Endothelial cell of umbilical vein (primary cell): Measurements from ENCODE around the gene CPA4.

Experiments
- CTCF ChIP-seq, 2 donors: IDR thresholded peaks; 1 replicate in 1 of 2; 2 replicates in 1 of 2; pipeline ENCODE4 v1.5.1; 2011; ENCODE audit warnings: low read length in 2 of 2, mild to moderate bottlenecking in 2 of 2, moderate library complexity in 2 of 2, control low read depth in 1 of 2, inconsistent platforms in 1 of 2, low read depth in 1 of 2; ENCODE audit not compliant: insufficient read depth in 1 of 2; ENCODE audit errors: extremely low read depth in 1 of 2
- EZH2 ChIP-seq: IDR thresholded peaks from 2 replicates; pipeline ENCODE4 v1.6.1; 2012; ENCODE audit warnings: borderline replicate concordance, low read depth, mild to moderate bottlenecking, moderate library complexity, low read length, inconsistent platforms; ENCODE audit not compliant: severe bottlenecking
- GATA2 ChIP-seq: IDR thresholded peaks from 2 replicates; pipeline ENCODE4 v1.7.0; 2011; ENCODE audit warnings: low read depth, mild to moderate bottlenecking, moderate library complexity, mixed read lengths, low read length; ENCODE audit not compliant: insufficient read length, insufficient read depth
- JUN ChIP-seq: IDR thresholded peaks from 2 replicates; pipeline ENCODE4 v1.6.1; 2011; ENCODE audit warnings: borderline replicate concordance, low read depth; ENCODE audit not compliant: insufficient read length, insufficient read depth
- MAX ChIP-seq: IDR thresholded peaks from 2 replicates; pipeline ENCODE4 v1.6.1; 2011; ENCODE audit not compliant: insufficient read depth, insufficient read length
- MYC ChIP-seq: IDR thresholded peaks from one replicate; pipeline ENCODE4 v1.6.1; 2011; ENCODE audit warnings: mild to moderate bottlenecking, low read depth, low read length
- POLR2A ChIP-seq: IDR thresholded peaks from 2 replicates; pipeline ENCODE4 v1.6.1; 2012; ENCODE audit warnings: low read depth, mild to moderate bottlenecking, control low read depth, low read length
- POLR2AphosphoS5 ChIP-seq: IDR thresholded peaks from 2 replicates; pipeline ENCODE4 v1.6.1; 2012; ENCODE audit warnings: low read depth, mild to moderate bottlenecking, control low read depth, low read length, moderate library complexity; ENCODE audit not compliant: insufficient read depth

GRCh38 chr7:130345725-130346124 is 52.8 kb downstream of the CPA4 start:
- TF ChIP-seq POLR2A (no peak), CTCF (IDR thresholded peaks at IDR 0.05; ENCODE audit: extremely low read depth in 1 of 2, insufficient read depth in 1 of 2, low read depth in 1 of 2, low read length in 2 of 2) (no peak), EZH2 (no peak), POLR2AphosphoS5 (no peak), MAX (no peak), MYC (no peak), JUN (no peak), GATA2 (no peak)
